Liver (tissue), 9 donors: ENCODE results near the gene OR4B1. TPM values are rescaled to one million over a fixed set of nuclear protein-coding genes. Genes with fewer than 3 reads are reported as not detected.

Experiments
- DNase-seq: peaks from one replicate; pipeline ENCODE4 v3.0.0-alpha.2; 2017; ENCODE audit warnings: low spot score
- H3K27ac ChIP-seq, 2 donors: one replicate each; pipeline ENCODE4 v1.7.0; 2013; ENCODE audit warnings: inconsistent platforms in 2 of 2, low read length in 2 of 2, control low read depth in 1 of 2, low read depth in 1 of 2, mild to moderate bottlenecking in 1 of 2
- H3K27me3 ChIP-seq, 4 donors: one replicate each; pipeline versions ENCODE4 v1.6.1 to v1.7.0; 2013; ENCODE audit warnings: low read length in 3 of 4, inconsistent platforms in 1 of 4, mild to moderate bottlenecking in 1 of 4, moderate library complexity in 1 of 4; ENCODE audit not compliant: control insufficient read depth in 4 of 4, insufficient read depth in 4 of 4
- H3K36me3 ChIP-seq, 4 donors: one replicate each; pipeline versions ENCODE4 v1.6.1 to v1.7.0; 2013; ENCODE audit warnings: low read length in 3 of 4, mild to moderate bottlenecking in 3 of 4, low read depth in 1 of 4, moderate library complexity in 1 of 4; ENCODE audit not compliant: control insufficient read depth in 4 of 4, insufficient read depth in 3 of 4
- H3K4me1 ChIP-seq, 4 donors: one replicate each; pipeline versions ENCODE4 v1.6.1 to v1.7.0; 2013; ENCODE audit warnings: low read length in 3 of 4, mild to moderate bottlenecking in 3 of 4, moderate library complexity in 1 of 4; ENCODE audit not compliant: control insufficient read depth in 4 of 4, insufficient read depth in 4 of 4
- H3K4me3 ChIP-seq, 3 donors: one replicate each; pipeline versions ENCODE4 v1.6.1 to v1.7.0; 2013; ENCODE audit warnings: low read length in 3 of 3, control low read depth in 1 of 3, low read depth in 1 of 3, mild to moderate bottlenecking in 1 of 3
- H3K9ac ChIP-seq, 2 donors: one replicate each; pipeline ENCODE4 v1.7.0; 2013; ENCODE audit warnings: low read length in 2 of 2, mild to moderate bottlenecking in 2 of 2, moderate library complexity in 2 of 2, control low read depth in 1 of 2, low read depth in 1 of 2
- H3K9me3 ChIP-seq, 4 donors: one replicate each; pipeline versions ENCODE4 v1.6.1 to v1.7.0; 2013; ENCODE audit warnings: low read length in 3 of 4; ENCODE audit not compliant: control insufficient read depth in 4 of 4
- CTCF ChIP-seq: fragments of 150-350 bp; IDR thresholded peaks from 2 replicates; pipeline ENCODE4 v1.5.1; 2017; ENCODE audit warnings: improper control_type of control experiment, low read depth, low read length; ENCODE audit not compliant: missing input control
- EGR1 ChIP-seq, 2 donors: IDR thresholded peaks; 2 replicates each; pipeline ENCODE4 v1.6.1; 2016 to 2018; ENCODE audit warnings: antibody characterized with exemption in 2 of 2, low read depth in 2 of 2
- GABPA ChIP-seq, 2 donors: IDR thresholded peaks in 1 of 2; conservative IDR thresholded peaks in 1 of 2; 2 replicates each; pipeline ENCODE4 v1.6.1; 2016; ENCODE audit warnings: antibody characterized with exemption in 2 of 2, mild to moderate bottlenecking in 1 of 2, moderate library complexity in 1 of 2
- HNF4A ChIP-seq, 2 donors: conservative IDR thresholded peaks; 2 replicates each; pipeline ENCODE4 v1.6.1; 2016; ENCODE audit warnings: antibody characterized with exemption in 2 of 2, mild to moderate bottlenecking in 2 of 2
- HNF4G ChIP-seq: IDR thresholded peaks from 2 replicates; pipeline ENCODE4 v1.6.1; 2016; ENCODE audit warnings: antibody characterized with exemption
- JUND ChIP-seq, 2 donors: IDR thresholded peaks; 2 replicates each; pipeline ENCODE4 v1.6.1; 2016; ENCODE audit warnings: antibody characterized with exemption in 2 of 2
- NR2F2 ChIP-seq: IDR thresholded peaks from 2 replicates; pipeline ENCODE4 v1.6.1; 2016; ENCODE audit warnings: antibody characterized with exemption
- SP1 ChIP-seq: IDR thresholded peaks from 2 replicates; pipeline ENCODE4 v1.6.1; 2018; ENCODE audit warnings: antibody characterized with exemption, mild to moderate bottlenecking
- TAF1 ChIP-seq: conservative IDR thresholded peaks from 2 replicates; pipeline ENCODE4 v1.6.1; 2016; ENCODE audit warnings: antibody characterized with exemption, mild to moderate bottlenecking
- YY1 ChIP-seq: IDR thresholded peaks from 2 replicates; pipeline ENCODE4 v1.6.1; 2016; ENCODE audit warnings: antibody characterized with exemption, mild to moderate bottlenecking
- WGBS: extraction: QIAGEN DNeasy Blood & Tissue Kit; methylation state at CpG from one replicate; pipeline ENCODE4 v1.1.7; 2013; 5-methylcytosine and 5-hydroxymethylcytosine counted together
- polyA plus RNA-seq, 2 donors: library from polyadenylated mRNA; stranded (reverse) in 1 of 2; unstranded in 1 of 2; fragments of 200-250 nt in 1 of 2; fragments of >200 nt in 1 of 2; fragmentation: Nextera tagmentation in 1 of 2; extraction: Ambion mirVana in 1 of 2; gene quantifications; one replicate each; pipeline versions ENCODE4 v1.2.1 to v1.2.3, GENCODE V29; 2013 to 2015
- total RNA-seq, 2 donors: library from RNA; depleted of rRNA; stranded (reverse); fragments of >200 nt; gene quantifications; one replicate each; pipeline ENCODE4 v1.2.3, GENCODE V29; 2014
- donor health status: healthy.
- donor health status: healthy.
- donor health status: healthy.
- donor health status: healthy.
- donor health status: healthy.

The OR4B1 gene
- total and polyA plus RNA-seq, 4 donors: not detected

GRCh38 chr11:48263423-48263911, 46.9 kb downstream of the OR4B1 start, which contains the start of gene OR4X1:
Gene OR4X1 (plus strand): TSS chr11:48263861. CDS start chr11:48263861, 0 bp downstream.
- no peak within 1 kb of the TSS for H3K27ac ChIP-seq
- WGBS: 34% methylated on average over 3 of the region's 3 CpGs
- H3K9me3 ChIP-seq: no peaks in the 10 kb centered on the region
- no peaks in the 10 kb centered on the region for H3K27me3 ChIP-seq
- no peak for DNase-seq
- no peaks in the 10 kb centered on the region for H3K4me1 ChIP-seq
- no peak for TF ChIP-seq YY1
- no peak for TF ChIP-seq HNF4A (conservative IDR thresholded peaks at IDR 0.05)
- TF ChIP-seq HNF4G: no peak
- no peak for TF ChIP-seq GABPA (IDR thresholded peaks at IDR 0.05 in 1 of 2, conservative IDR thresholded peaks at IDR 0.05 in 1 of 2)
- TF ChIP-seq SP1: no peak
- no peak for TF ChIP-seq EGR1 (IDR thresholded peaks at IDR 0.05; ENCODE audit: low read depth in 2 of 2)
- TF ChIP-seq NR2F2: no peak
- TF ChIP-seq TAF1: no peak
- no peak for TF ChIP-seq JUND (IDR thresholded peaks at IDR 0.05)
- TF ChIP-seq CTCF: no peak
- no peaks in the 10 kb centered on the region for H3K36me3 ChIP-seq
- H3K4me3 ChIP-seq: no peak within 1 kb of the TSS
- H3K9ac ChIP-seq: no peak within 1 kb of the TSS

Other genes with a start within 250 kb of the OR4B1 start
- 10 to 100 TPM; 23.3 to 24.7 TPM for gene PTPRJ, start 236.3 kb upstream of the OR4B1 start, total RNA-seq
- gene PTPRJ, start 236.3 kb upstream of the OR4B1 start, polyA plus RNA-seq: 1 to 10 TPM; 4.1 to 5.8 TPM
- not detected for gene OR4X2, start 28.3 kb downstream of the OR4B1 start, total RNA-seq
- gene OR4X2, start 28.3 kb downstream of the OR4B1 start, polyA plus RNA-seq: not detected
- gene OR4X1, start 47.1 kb downstream of the OR4B1 start, total RNA-seq: not detected
- gene OR4X1, start 47.1 kb downstream of the OR4B1 start, polyA plus RNA-seq: not detected
- not detected for gene OR4S1, start 89.4 kb downstream of the OR4B1 start, total RNA-seq
- gene OR4S1, start 89.4 kb downstream of the OR4B1 start, polyA plus RNA-seq: not detected
- gene OR4C3, start 108.1 kb downstream of the OR4B1 start, total RNA-seq: not detected
- not detected for gene OR4C3, start 108.1 kb downstream of the OR4B1 start, polyA plus RNA-seq
- not detected for gene OR4C5, start 149.7 kb downstream of the OR4B1 start, total RNA-seq
- gene OR4C5, start 149.7 kb downstream of the OR4B1 start, polyA plus RNA-seq: not detected